ENCODE data around the gene SERAC1.
"Not testable (repeated sequence)": the region's sequence is repeated elsewhere in the genome, so short reads cannot be mapped to it uniquely, and the experiment has no call there.

The SERAC1 gene

DNA sequence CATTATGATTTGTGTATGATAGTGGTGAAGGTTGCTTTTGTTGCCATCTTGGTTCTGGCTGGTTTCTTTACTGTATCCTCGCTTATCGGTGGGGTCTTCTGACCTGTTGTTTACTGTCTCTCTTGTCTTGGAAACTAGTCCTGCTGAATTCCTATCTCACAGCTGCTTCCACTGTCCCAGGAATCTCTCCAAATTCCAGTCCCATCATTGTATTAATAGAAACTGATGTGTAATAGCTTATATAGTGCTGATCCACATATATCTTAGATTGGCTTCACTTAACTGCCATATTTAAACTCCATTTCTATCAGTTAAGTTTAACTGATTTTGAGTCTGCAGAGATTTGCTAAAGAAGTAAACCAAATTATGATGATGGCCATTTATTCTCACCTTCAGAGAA is 6.0 kb upstream of the SERAC1 start:
- no peak for FAIRE-seq

DNA sequence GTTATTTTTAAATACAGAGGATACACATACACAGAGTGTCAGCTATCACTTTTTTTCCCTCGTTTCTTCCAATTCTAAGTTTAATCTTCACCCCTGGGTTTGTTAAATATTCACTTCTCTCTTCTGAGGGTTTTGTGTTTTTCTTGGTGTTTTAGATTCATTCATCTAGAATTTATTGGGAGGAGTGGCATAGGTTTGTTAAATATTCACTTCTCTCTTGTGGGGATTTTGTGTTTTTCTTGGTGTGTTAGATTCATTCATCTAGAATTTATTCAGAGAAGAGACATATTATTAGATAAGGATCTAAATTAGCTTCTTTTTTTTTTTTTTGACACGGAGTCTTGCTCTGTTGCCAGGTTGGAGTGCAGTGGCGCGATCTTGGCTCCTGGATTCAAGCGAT is 3.9 kb upstream of the SERAC1 start:
- FAIRE-seq: no peak

DNA sequence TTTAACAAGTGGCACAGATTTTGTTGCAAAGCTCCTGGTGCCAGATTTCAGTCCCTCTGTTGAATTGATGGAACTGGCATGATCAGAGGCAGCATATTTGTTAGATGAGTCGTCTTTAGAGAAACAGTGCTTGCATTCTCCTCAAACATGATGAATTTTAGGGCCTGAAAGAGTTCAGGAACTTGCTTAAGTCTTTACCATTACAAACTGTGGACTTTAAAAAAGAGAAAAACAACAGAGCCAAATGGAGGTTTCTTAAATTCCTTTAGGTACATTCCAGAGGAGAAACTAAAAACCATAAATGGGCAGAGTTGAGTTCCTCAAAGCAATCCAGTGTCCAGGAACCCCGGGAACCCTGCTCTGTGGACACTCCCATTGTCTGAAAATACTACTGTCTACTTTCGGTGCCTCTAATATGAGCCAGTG is 2.6 kb upstream of the SERAC1 start:
- no peak for FAIRE-seq

DNA sequence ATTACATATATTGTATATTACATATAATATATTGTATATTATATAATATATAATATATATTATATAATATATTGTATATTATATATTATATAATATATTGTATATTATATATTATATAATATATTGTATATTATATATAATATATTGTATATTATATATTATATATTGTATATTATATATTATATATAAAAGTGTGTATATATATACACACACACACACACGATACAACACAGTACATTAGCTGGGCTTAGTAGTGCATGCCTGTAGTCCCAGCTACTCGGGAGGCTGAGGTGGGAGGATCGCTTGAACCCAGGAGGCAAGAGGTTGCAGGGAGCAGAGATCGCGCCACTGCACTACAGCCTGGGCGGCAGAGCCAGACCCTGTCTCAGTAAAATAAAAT is 1.6 kb upstream of the SERAC1 start:
- not testable (repeated sequence) for FAIRE-seq

DNA sequence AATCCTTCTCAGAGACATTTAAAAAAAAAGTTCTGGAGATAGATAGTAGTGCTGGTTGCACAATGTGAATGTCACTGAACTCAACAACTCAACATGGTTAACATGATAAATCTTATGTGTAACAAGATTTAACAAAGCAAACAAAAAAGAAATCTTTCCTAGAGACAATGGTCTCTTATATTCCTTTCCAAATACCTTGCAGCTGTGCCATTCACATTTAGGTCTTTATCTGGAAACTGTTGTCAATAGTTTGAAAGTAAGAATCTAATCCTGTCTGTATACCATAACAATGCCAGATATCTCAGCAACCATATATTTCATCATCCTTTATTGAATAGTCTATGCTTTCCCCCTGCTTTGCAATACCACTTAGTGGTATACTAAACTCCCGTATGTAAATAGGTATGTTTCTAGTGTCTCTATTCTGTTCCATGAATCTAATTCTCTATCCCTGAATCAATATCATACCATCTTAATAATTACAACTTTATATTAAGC is 2.1 kb downstream of the SERAC1 start:
- FAIRE-seq: no peak

DNA sequence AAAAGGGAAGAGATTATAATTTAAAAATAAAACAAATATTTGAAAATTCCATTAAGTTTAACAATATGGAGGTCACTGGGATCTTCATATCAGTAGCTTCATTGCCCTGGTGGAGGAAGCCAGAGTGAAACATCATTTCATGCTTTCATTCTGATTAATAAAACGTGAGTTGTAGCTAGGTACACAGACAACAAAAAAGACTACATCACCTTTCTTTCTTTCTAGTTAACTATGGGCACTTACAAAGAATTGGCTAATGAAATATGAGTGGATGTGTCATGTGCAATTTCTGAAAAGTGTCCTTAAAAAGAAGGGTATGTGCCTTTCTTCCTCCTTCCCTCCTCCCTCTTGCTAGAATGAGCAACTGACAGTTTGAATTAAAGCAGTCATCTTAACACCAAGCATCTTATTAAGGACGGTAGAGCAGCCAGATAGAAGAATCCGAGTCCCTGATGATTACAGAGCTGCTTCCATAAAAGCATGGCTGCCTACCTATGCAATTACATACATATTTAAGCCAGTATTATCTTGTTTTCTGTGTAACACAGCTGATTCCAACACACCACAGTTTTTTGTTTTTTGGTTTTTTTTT is 3.4 kb downstream of the SERAC1 start:
- no peak for FAIRE-seq

DNA sequence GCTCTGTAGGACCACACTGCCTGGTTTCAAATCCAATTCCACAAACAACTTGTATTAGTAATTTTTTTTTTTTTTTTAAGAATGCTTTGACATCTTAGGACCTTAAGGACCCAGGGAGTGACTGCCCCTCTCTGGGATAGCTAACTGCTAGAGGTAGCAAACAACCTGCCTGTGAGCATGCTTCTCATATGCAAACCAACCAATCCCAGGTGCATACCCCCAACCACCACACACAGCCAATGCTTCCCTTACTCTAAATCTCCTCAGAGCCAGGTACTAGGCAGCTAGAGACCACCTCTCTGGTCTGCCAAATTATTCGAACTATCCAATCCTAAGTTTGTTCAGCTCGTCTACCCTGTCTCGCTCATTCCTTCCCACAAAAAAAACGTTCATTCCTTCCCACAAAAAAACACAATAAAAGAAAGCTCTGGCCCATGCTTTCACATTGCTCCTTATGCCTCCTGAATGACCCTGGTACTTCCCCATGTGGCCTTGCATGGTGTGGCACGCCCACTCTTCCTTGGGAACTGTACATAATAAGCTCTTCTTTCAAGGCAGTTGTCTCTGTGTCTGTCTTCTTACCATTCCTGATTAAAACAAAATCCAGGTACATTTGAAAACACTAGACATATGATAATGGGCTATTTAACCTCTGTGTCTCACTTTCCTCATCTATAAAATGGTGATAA is 6.4 kb downstream of the SERAC1 start:
- no peak for FAIRE-seq

DNA sequence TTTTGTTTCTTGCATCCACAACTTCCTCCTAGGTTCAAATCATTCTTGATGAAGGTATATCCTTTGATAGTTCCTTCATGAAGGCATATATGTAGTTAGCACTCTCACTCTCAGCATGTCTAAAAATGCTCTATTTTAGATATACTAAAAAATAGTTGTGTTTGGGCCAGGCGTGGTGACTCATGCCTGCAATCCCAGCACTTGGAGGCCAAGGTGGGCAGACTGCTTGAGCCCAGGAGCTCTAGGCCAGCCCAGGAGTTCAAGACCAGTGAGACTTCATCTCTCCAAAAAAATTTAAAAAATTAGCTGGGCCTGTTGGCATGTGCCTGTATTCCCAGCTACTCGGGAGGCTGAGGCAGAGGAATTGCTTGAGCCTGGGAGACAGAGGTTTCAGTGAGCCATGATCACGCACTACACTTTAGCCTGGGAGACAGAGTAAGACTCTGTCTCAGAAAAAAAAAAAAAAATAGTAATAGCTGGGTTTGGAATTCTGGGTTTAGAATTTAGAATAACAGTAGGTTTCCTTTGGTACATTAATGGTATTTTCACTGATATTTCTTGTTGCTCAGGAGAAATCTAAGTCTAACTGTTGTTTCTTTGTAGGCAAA is 7.0 kb downstream of the SERAC1 start:
- no peak for FAIRE-seq

DNA sequence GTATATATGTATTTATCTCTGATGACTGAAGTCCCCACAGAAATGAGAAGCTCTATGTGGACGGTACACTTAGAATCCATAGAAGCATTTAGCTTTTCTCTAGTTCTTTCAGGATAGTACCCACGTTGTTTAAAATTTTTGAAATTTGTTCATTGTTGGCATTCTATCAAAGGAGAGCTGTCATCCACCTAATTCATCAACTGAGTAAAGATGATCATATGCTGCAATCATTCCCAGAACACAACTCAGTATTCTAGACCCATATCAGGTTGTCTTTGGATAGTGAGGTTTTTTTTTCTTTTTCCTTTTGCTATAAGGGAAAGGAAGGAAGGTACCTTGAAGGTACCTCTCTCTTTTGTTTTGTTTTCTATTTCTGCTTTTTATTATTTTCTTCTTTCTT is 9.3 kb downstream of the SERAC1 start:
- no peak for FAIRE-seq

DNA sequence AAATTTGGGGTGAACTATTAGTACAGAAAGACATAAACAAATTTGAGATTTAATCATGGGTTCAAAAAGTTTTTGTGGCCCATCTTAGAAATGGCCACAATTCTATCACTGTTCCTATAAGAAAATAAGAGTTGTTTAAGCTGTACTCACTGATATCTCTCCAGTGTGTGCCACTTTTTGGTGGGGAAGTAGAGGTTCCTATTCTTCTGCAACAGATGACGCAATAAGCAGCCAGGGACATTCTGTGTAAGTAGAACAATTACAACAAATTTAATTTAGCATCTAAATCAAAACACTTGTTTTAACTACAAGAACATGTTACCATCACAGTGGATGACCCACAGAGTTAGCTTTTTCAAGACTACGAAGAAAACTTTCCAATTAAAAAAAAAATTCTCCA is 9.9 kb downstream of the SERAC1 start:
- FAIRE-seq: no peak

DNA sequence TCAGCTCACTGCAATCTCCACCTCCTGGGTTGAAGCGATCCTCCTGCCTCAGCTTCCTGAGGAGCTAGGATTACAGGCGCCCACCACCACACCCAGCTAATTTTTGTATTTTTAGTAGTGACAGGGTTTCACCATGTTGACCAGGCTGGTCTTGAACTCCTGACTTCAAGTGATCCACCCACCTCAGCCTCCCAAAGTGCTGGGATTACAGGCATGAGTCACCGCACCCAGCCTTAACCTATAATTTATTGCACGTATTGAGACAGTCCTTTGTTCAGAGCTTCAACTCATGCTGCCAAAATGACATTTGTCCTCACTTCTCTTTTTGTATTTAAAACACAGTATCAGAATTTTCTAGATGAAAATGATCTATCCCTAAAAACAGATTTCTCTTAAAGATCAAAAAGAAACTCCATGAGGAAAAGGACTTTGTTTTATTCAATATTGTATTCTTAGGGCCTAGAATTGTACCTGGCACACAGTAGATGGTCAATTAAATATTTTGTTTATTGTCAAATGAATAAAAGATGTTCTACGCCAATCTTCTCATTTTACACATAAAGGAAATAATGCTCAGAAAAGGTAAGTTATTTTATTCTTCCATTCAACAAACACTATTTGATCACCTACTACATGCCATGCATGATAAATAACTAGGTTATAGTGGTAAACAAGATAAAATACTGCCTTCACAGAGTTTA is 10.8 kb downstream of the SERAC1 start:
- no peak for FAIRE-seq

DNA sequence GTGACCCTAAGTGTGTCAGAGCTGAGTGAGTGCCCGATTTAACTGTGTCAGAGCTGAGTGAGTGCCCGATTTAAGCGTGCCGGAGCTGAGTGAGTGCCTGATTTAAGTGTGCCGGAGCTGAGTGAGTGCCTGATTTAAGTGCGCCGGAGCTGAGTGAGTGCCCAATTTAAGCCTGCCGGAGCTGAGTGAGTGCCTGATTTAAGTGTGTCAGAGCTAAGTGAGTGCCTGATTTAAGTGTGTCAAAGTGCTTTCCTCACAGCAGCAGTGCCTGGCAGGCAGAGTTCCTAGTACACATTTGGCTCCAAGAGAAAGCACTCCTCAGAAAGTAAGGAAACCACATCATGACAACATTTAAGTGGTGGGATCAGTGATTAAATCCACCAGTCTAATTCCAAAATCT is 13.2 kb downstream of the SERAC1 start:
- FAIRE-seq: no peak

DNA sequence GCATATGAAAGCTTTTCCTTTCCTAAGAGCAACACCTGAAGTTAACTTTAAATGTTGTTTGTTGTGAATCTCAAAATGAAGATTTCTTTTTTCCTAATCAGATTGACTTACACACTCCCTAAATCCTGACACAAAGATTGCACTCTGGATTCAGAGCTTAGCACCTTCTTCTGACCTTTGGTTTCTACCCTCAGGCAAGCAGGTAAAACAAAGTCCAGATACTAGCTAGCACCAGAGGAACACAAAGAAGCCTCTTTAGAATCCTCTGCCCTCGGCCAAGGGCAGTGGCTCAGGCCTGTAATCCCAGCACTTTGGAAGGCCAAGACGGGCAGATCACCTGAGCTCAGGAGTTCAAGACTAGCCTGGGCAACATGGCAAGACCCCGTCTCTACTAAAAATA is 14.5 kb downstream of the SERAC1 start:
- no peak for FAIRE-seq

DNA sequence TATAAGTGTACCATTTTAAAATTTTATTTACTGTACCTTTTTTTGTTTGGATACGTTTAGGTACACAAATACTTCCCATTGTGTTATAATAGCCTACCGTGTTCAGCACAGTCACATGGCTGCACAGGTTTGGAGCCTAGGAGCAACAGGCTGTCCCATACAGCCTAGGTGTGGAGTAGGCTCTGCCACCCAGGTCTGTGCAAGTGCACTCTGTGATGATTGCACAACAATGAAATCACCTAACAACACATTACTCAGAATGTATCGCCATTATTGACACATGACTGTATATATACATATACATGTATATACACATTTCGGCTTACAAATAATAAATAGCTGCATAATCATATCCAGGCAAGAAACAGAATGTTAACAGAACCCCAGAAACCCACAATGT is 15.4 kb downstream of the SERAC1 start:
- FAIRE-seq: no peak

DNA sequence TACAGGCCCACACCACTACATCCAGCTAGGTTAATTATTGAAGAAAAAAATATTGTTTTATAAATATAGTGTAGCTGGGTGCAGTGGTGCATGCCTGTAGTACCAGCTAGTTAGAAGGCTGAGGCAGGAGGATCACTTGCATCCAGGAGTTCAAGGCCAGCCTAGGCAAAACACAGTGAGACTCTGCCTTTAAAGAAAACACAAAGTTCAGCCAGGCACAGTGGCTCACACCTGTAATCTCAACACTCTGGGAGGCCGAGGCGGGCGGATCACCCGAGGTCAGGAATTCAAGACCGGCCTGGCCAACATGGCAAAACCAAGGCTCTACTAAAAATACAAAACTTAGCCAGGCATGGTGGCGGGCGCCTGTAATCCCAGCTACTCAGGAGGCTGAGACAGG is 16.0 kb downstream of the SERAC1 start:
- FAIRE-seq: not testable (repeated sequence)

DNA sequence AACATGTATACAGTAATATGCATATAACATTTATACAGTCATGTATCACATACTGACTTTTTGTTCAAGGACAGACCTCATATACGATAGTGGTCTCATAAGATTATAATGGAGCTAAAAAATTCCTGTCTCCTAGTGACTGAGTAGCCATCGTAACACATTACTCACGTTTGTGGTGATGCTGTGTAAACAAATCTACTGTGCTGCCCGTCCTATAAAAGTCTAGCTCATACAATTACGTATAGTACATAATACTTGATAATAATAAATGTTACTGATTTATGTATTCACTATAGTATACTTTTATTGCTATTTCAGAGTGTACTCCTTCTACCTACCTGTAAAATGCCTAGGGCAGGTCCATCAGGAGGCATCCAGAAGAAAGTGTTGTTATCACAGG is 17.4 kb downstream of the SERAC1 start:
- no peak for FAIRE-seq

DNA sequence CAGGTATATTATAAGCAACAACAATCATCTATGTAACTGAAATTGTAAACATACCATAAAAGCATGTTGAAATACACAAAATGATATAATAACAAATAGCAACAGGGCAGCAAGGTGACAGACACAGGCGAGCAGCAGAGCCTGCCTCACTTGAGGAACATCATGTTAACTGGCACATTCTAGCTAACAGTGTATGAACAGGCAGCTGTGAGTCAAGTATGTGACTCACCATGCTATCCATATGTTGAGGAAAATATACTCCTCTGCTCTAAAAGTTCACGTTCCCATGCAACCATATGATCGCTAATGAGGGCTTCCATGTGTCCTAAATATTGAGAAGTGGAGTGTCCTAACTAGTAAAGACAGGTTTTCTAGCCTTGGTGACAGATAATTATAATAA is 18.4 kb downstream of the SERAC1 start:
- no peak for FAIRE-seq

DNA sequence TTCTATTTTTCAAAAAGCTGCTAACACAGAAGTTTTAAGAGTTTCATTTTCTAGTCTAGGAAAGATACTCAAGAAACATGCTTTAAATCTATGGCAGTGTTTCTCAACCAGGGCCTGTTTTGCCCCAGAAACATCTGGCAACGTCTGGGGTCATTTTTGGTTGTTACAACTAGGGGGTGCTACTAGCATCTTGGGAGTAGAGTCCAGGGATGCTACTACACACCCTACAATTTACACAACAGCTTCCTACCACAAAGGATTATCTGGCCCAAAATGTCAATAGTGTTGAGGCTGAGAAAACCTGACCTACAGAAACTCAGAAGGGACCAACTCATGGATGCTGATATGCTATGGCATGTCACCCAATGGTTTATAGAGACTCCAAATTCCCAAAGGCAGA is 24.4 kb downstream of the SERAC1 start:
- FAIRE-seq: no peak

DNA sequence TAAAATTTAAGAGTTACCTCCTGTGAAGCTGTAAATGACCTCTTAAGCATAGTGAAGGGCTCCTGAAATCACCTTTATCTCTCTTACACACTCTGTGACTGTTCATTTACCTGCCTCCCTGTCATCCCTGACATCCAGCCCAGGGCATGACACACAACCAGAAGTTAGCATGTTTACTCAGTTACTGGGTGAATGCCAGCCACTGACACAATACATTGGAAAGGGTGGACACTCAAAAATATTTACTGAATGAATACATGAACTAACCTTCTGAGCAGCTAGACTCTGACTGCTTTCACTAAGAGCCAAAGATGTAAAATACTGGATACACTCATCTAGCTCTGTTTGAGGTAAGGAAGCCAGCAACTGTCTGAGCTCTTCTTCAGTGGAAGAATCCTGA is 25.3 kb downstream of the SERAC1 start:
- FAIRE-seq: no peak

DNA sequence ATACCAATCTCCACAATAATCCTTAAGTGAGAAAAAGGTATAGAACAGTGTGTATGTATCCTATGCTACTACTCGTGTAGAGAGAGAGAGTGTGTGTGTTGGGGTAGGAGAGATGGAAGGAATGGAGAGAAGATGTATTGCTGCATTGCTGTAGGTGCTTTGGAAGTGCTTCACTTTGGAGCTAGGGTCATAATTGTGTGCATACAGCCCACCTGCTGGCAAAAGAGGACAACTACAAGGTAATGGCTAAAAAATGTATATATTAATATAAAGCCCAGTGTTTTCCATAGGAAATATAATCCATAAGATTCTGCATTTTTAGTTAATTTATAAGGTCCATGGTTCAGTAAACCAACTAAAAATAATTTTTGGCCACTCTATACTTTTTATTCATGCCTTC is 36.1 kb downstream of the SERAC1 start:
- no peak for FAIRE-seq

DNA sequence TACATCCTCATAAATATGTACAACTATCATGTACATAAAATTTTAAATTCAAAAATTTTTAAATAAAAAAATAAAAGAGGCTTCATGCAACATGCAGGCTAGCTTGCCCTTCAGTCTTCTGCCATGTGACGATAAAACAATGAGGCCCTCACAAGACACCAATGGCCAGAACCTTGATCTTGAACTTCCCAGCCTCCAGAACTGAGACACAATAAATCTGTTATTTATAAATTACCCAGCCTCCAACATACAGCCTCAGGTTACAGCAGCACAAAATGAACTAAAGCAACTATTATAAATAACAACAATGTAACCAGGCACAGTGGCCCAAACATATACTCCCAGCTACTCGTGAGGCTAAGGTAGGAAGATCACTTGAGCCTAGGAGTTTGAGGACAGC is 42.8 kb downstream of the SERAC1 start:
- no peak for FAIRE-seq

DNA sequence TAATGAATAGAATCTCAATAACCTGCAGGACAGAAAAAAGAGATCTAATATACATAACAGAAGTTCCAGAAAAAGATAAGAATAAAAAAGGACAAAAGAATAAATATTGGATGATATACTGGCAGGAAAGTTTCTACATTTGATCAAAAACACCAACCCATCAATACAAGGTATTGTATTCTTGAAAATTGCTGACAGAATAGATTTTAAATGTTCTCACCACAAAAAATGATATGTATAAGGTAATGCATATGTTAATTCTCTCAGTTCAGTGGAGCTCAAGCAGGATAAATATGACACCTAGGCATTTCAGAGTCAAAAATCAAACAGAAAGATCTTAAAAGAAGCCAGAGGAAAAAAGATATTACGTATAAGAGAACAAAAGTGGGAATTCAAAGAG is 43.8 kb downstream of the SERAC1 start:
- no peak for FAIRE-seq

DNA sequence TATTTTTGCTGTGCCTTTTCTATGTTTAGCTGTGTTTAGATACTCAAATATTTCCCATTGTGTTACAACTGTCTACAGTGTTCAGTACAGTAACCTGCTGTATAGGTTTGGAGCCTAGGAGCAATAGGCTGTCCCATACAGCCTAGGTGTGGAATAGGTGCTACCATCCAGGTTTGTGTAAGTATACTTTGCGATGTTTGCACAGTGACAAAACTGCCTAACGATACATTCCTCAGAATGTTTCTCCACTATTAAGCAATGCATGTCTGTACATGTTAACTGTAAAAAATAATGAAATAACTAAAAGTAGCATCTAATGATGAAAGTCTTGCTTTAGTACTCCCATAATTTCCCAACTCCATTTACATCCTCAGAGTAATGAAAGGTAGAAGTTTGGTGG is 46.0 kb downstream of the SERAC1 start:
- no peak for FAIRE-seq

DNA sequence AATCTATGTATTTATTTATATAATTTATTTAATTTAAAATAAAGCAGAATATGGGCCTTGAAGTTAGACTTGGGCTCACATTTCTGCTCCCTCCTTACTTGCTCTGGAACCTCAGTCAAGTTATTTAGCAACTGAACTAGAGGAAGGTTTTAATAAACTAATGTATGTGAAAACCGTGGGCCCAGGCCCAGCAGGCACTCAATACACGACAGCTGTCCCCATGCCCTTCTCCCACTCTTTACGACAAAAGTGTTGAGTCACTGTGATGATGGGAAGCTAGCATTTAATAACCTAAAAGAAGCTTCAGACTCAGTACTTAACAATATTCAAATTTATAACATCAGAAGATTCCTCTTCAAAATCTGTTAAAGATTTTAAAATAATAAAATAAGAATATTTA is 46.7 kb downstream of the SERAC1 start:
- no peak for FAIRE-seq

Measured in TTC549 (cell line).